ENCODE measurements around the gene ZNF366. TPM values are rescaled to one million over a fixed set of nuclear protein-coding genes. Genes with fewer than 3 reads are reported as not detected.

ZNF366 gene
- total and polyA plus RNA-seq, 10 donors: 0.26 to 19.8 (median 9.4) TPM

- H3K27ac ChIP-seq: no peak overlapping the region
- TF ChIP-seq CTCF (IDR thresholded peaks at IDR 0.05 in 8 of 11, conservative IDR thresholded peaks at IDR 0.05 in 3 of 11) (no peak), POLR2AphosphoS5 (IDR thresholded peaks at IDR 0.05) (no peak), POLR2A (IDR thresholded peaks at IDR 0.05) (no peak)
- peaks cover 0 to 14% (median 0%) of the 10 kb centered on the region in 7 donors for H3K27me3 ChIP-seq (replicated peaks in 1 of 7)
Observed at GRCh38 chr5:72554897-72555296, 47.7 kb upstream of the ZNF366 start.

GRCh38 chr5:72552041-72552557 lies 44.9 kb upstream of the ZNF366 start:
- peaks cover 0 to 19% (median 15%) of the 10 kb centered on the region in 6 donors for H3K4me1 ChIP-seq
- DNase-seq: no peak
- TF ChIP-seq CTCF (IDR thresholded peaks at IDR 0.05 in 8 of 11, conservative IDR thresholded peaks at IDR 0.05 in 3 of 11): no peak
- TF ChIP-seq POLR2A (IDR thresholded peaks at IDR 0.05): no peak
- no peak for TF ChIP-seq POLR2AphosphoS5 (IDR thresholded peaks at IDR 0.05)
- no peaks in the 10 kb centered on the region for H3K36me3 ChIP-seq
- peaks cover 0 to 10% (median 0%) of the 10 kb centered on the region in 7 donors for H3K27me3 ChIP-seq (replicated peaks in 1 of 7)
- intact Hi-C loops (cut with DNase I; ENCODE audit: low total_unique reads): no loop called here
- H3K4me3 ChIP-seq: no peak overlapping the region
- WGBS, 5 donors: 81 to 90% (median 82%) methylated on average over 5 of the region's 5 CpGs
- H3K9me3 ChIP-seq: peaks cover 0 to 19% (median 5%) of the 10 kb centered on the region in 8 donors
- H3K27ac ChIP-seq: no peak overlapping the region

More at GRCh38 chr5:72554897-72555296, 47.7 kb upstream of the ZNF366 start:
- Histone ChIP-seq H3K9me3 (no peaks in the 10 kb centered on the region), H3K4me3 (no peak overlapping the region), H3K36me3 (no peaks in the 10 kb centered on the region), H3K4me1 (peaks cover 0 to 35% (median 22%) of the 10 kb centered on the region in 6 donors)
- WGBS, 5 donors: 91 to 100% (median 98%) methylated on average over 1 of the region's 1 CpG
- intact Hi-C loops (cut with DNase I; ENCODE audit: low total_unique reads): no loop called here
- DNase-seq: no peak

GRCh38 chr5:72550595-72550994 lies 43.4 kb upstream of the ZNF366 start:
- Histone ChIP-seq H3K27me3 (replicated peaks in 1 of 7) (no peaks in the 10 kb centered on the region), H3K27ac (no peak overlapping the region), H3K36me3 (no peaks in the 10 kb centered on the region), H3K4me1 (peaks cover 0 to 4% (median under 1%) of the 10 kb centered on the region in 6 donors), H3K4me3 (no peak overlapping the region), H3K9me3 (peaks cover 0 to 30% (median 8%) of the 10 kb centered on the region in 8 donors)
- no peak for DNase-seq
- no peak for TF ChIP-seq CTCF (IDR thresholded peaks at IDR 0.05 in 8 of 11, conservative IDR thresholded peaks at IDR 0.05 in 3 of 11)
- TF ChIP-seq POLR2AphosphoS5 (IDR thresholded peaks at IDR 0.05): no peak
- no peak for TF ChIP-seq POLR2A (IDR thresholded peaks at IDR 0.05)
- 90 to 98% (median 92%) methylated on average over 5 of the region's 5 CpGs for WGBS, 5 donors
- intact Hi-C loops (cut with DNase I; ENCODE audit: low total_unique reads): no loop called here

- no peaks in the 10 kb centered on the region for H3K4me1 ChIP-seq
- H3K36me3 ChIP-seq: no peaks in the 10 kb centered on the region
- 53 to 89% (median 58%) methylated on average over 3 of the region's 3 CpGs for WGBS, 5 donors
- intact Hi-C loops (cut with DNase I; ENCODE audit: low total_unique reads): no loop called here
- TF ChIP-seq POLR2AphosphoS5 (IDR thresholded peaks at IDR 0.05): no peak
- TF ChIP-seq POLR2A (IDR thresholded peaks at IDR 0.05): no peak
- no peak for TF ChIP-seq CTCF (IDR thresholded peaks at IDR 0.05 in 8 of 11, conservative IDR thresholded peaks at IDR 0.05 in 3 of 11)
- no peaks in the 10 kb centered on the region for H3K27me3 ChIP-seq (replicated peaks in 1 of 7)
- no peak overlapping the region for H3K27ac ChIP-seq
- H3K4me3 ChIP-seq: no peak overlapping the region
- no peak for DNase-seq
- peaks cover 0 to 40% (median 11%) of the 10 kb centered on the region in 8 donors for H3K9me3 ChIP-seq
Observed at GRCh38 chr5:72543811-72544210, 36.6 kb upstream of the ZNF366 start.
